GM23338 (cell line): ENCODE data around the gene SHISA4. TPM values are rescaled to one million over a fixed set of nuclear protein-coding genes. Genes with fewer than 3 reads are reported as not detected.
"Not testable (repeated sequence)": the region's sequence is repeated elsewhere in the genome, so short reads cannot be mapped to it uniquely, and the experiment has no call there.

Source experiments
- ATAC-seq: fragments of 200-7000 bp; cut with Tn5 transposase; 3 replicates; pipeline ENCODE4 v1.9.1; 2020
- DNase-seq: peaks from one replicate; pipeline ENCODE4 v3.0.0-alpha.2; 2015; ENCODE audit warnings: low spot score
- H2AFZ ChIP-seq: fragments of 200-600 bp; sonication (generic); 2 replicates; pipeline ENCODE4 v1.8.0; 2016; ENCODE audit warnings: antibody characterized with exemption, mild to moderate bottlenecking, moderate library complexity
- H3F3A ChIP-seq: fragments of 200-600 bp; sonication (generic); replicated peaks from 2 replicates; pipeline ENCODE4 v1.8.0; 2017; ENCODE audit warnings: antibody characterized with exemption, mixed run types, low read depth
- H3K27ac ChIP-seq: fragments of 200-600 bp; sonication (generic); 2 replicates; pipeline ENCODE4 v1.6.1; 2016; ENCODE audit warnings: low read depth
- H3K27me3 ChIP-seq: fragments of 200-600 bp; sonication (generic); 2 replicates; pipeline ENCODE4 v1.8.0; 2016; ENCODE audit warnings: mild to moderate bottlenecking, mixed run types, moderate library complexity; ENCODE audit not compliant: insufficient read depth
- H3K36me3 ChIP-seq: fragments of 200-600 bp; sonication (generic); 2 replicates; pipeline ENCODE4 v1.8.0; 2016; ENCODE audit warnings: mild to moderate bottlenecking; ENCODE audit not compliant: insufficient read depth
- H3K4me1 ChIP-seq: fragments of 200-600 bp; sonication (generic); 2 replicates; pipeline ENCODE4 v1.8.0; 2016; ENCODE audit warnings: mild to moderate bottlenecking, moderate library complexity; ENCODE audit not compliant: insufficient read depth
- H3K4me2 ChIP-seq: fragments of 200-600 bp; sonication (generic); 2 replicates; pipeline ENCODE4 v1.7.1; 2017; ENCODE audit warnings: mixed run types
- H3K4me3 ChIP-seq: fragments of 200-600 bp; sonication (generic); 2 replicates; pipeline ENCODE4 v1.6.1; 2016; ENCODE audit warnings: mixed run types
- H3K79me2 ChIP-seq: fragments of 200-600 bp; sonication (generic); replicated peaks from 2 replicates; pipeline ENCODE4 v1.8.0; 2017; ENCODE audit warnings: mild to moderate bottlenecking; ENCODE audit not compliant: insufficient read depth
- H3K9me2 ChIP-seq: fragments of 200-600 bp; sonication (generic); 2 replicates; pipeline ENCODE4 v1.8.0; 2017; ENCODE audit not compliant: insufficient read depth
- H4K20me1 ChIP-seq: fragments of 200-600 bp; sonication (generic); replicated peaks from 2 replicates; pipeline ENCODE4 v1.8.0; 2017; ENCODE audit warnings: mild to moderate bottlenecking; ENCODE audit not compliant: insufficient read depth
- H3K27ac Mint-ChIP-seq: 2 replicates; pipeline ENCODE4 v1.8.0; 2020; ENCODE audit warnings: inconsistent platforms, mild to moderate bottlenecking, moderate library complexity, mixed read lengths
- H3K27me3 Mint-ChIP-seq: 3 replicates; pipeline ENCODE4 v1.8.0; 2022; ENCODE audit warnings: low read depth, mild to moderate bottlenecking, moderate library complexity, mixed read lengths, inconsistent platforms; ENCODE audit not compliant: insufficient read depth, poor library complexity
- H3K36me3 Mint-ChIP-seq: 3 replicates; pipeline ENCODE4 v1.8.0; 2021; ENCODE audit warnings: low read depth, mild to moderate bottlenecking, inconsistent platforms, moderate library complexity, mixed read lengths
- H3K4me1 Mint-ChIP-seq: 3 replicates; pipeline ENCODE4 v1.8.0; 2020; ENCODE audit warnings: mild to moderate bottlenecking, inconsistent platforms, mixed read lengths
- H3K4me3 Mint-ChIP-seq: 3 replicates; pipeline ENCODE4 v1.8.0; 2021; ENCODE audit warnings: moderate library complexity, mild to moderate bottlenecking, inconsistent platforms, mixed read lengths
- H3K9me3 Mint-ChIP-seq: 3 replicates; pipeline ENCODE4 v1.8.0; 2020; ENCODE audit warnings: moderate library complexity, mild to moderate bottlenecking, inconsistent platforms, mixed read lengths
- CREB1 ChIP-seq: fragments of 250-450 bp; sonication (Bioruptor Pico); IDR thresholded peaks from 2 replicates; pipeline ENCODE4 v1.5.0; 2020; ENCODE audit warnings: low read depth, mild to moderate bottlenecking, moderate library complexity
- NANOG ChIP-seq: IDR thresholded peaks from 2 replicates; pipeline ENCODE4 v1.6.1; 2016; ENCODE audit warnings: antibody characterized with exemption, borderline replicate concordance
- POLR2AphosphoS5 ChIP-seq: IDR thresholded peaks from 2 replicates; pipeline ENCODE4 v1.6.1; 2016; ENCODE audit warnings: antibody characterized with exemption, low read depth
- STAT1 ChIP-seq: IDR thresholded peaks from one replicate; pipeline ENCODE4 v1.6.1; 2016; ENCODE audit warnings: antibody characterized with exemption; ENCODE audit not compliant: unreplicated experiment
- ZNF331 ChIP-seq: fragments of 250-450 bp; sonication (Bioruptor Pico); IDR thresholded peaks from 2 replicates; pipeline ENCODE4 v1.5.0; 2020; ENCODE audit warnings: low read depth, mild to moderate bottlenecking, moderate library complexity
- long read RNA-seq: library from polyadenylated mRNA; unstranded; transcript quantifications from one replicate; pipeline ENCODE4 v2.0.0, GENCODE V29; 2020; ENCODE audit not compliant: unreplicated experiment
- polyA plus RNA-seq: library from polyadenylated mRNA; unstranded; fragments of >200 nt; fragmentation: Nextera tagmentation; extraction: Ambion mirVana; gene quantifications from 2 replicates; pipeline ENCODE4 v1.2.1, GENCODE V29; 2016
- total RNA-seq: library from RNA; depleted of rRNA; stranded (reverse); fragments of >200 nt; shearing (Covaris generic); gene quantifications from 2 replicates; pipeline ENCODE4 v1.2.3, GENCODE V29; 2014; rRNA removed
- TF ChIP-seq, protein P1 (sequence below): IDR thresholded peaks from 2 replicates; pipeline ENCODE4 v1.6.1; 2016; ENCODE audit warnings: antibody characterized with exemption
- TF ChIP-seq, protein P2 (sequence below): fragments of 250-450 bp; sonication (Bioruptor Pico); IDR thresholded peaks from 2 replicates; pipeline ENCODE4 v1.5.0; 2020; ENCODE audit warnings: mild to moderate bottlenecking, moderate library complexity

The SHISA4 gene, protein sequence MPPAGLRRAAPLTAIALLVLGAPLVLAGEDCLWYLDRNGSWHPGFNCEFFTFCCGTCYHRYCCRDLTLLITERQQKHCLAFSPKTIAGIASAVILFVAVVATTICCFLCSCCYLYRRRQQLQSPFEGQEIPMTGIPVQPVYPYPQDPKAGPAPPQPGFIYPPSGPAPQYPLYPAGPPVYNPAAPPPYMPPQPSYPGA
- total RNA-seq (3.8 and 9.2 TPM in 2 replicates), polyA plus RNA-seq (5.4 and 8.0 TPM in 2 replicates)
- long read RNA-seq, partial matches to known transcripts: 0 of 1 reads
- long read RNA-seq, other reads (novel, unspliced or antisense): 0 of 1 reads

DNA sequence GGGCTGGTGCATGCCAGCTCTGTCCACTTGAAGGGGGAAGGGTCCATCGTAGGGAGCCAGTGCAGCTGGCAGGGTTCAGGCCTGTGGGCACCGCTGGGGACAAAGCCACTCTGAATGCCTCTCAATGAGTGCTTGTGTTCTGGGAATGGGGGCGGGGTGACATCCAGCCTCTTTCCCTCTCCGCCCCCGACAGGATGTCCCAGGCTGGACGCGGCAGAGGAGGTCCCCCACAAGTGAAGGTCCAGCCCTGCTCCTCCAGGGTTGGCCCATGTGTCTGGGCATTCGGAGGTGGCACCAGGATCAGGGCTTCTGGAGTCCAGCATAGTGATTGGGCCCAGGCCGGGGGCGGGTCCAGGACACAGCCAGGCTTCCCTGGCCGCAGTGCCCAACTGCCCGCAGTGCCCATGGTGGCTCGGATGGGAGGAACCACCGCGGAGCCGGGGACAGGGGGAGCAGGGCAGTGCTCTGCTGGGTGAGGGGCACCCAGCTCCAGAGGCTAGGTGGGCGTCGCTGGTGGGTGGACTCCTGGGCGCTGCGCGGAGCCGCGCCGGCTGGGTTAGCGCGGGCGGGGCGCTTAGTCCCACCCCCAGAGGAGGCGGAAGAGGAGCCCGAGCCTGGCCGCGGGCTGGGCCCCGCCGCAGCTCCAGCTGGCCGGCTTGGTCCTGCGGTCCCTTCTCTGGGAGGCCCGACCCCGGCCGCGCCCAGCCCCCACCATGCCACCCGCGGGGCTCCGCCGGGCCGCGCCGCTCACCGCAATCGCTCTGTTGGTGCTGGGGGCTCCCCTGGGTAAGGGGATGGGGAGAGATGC lies at the start of gene SHISA4:
TSS of gene SHISA4 (plus strand) at position 617 of the 808 bp plus-strand sequence. CDS start at position 714, 97 bp downstream.
- H3K79me2 ChIP-seq: no peaks in the 10 kb centered on the region
- H3K27me3 ChIP-seq: peaks cover 26% of the 10 kb centered on the region
- H3K4me1 ChIP-seq: no peaks in the 10 kb centered on the region; the same call in 1 of the 2 replicates
- Mint-ChIP-seq H3K36me3 (no peaks in the 10 kb centered on the region), H3K4me3 (peak within 1 kb of the TSS; percentile 76), H3K9me3 (no peaks in the 10 kb centered on the region; the same call in 2 of the 3 replicates), H3K27ac (no peak within 1 kb of the TSS), H3K27me3 (peaks cover 16% of the 10 kb centered on the region), H3K4me1 (peaks cover 17% of the 10 kb centered on the region)
- H2AFZ ChIP-seq: peak within 1 kb of the TSS; percentile 99
- TF ChIP-seq STAT1: no peak
- TF ChIP-seq POLR2AphosphoS5: peak; percentile 46
- no peaks in the 10 kb centered on the region for H4K20me1 ChIP-seq
- 0 out of 2 replicates have a peak, but pooled peaks cover 4% of the 10 kb centered on the region for H3F3A ChIP-seq
- peak within 1 kb of the TSS; percentile 99 for H3K4me2 ChIP-seq
- no peaks in the 10 kb centered on the region for H3K9me2 ChIP-seq
- H3K4me3 ChIP-seq: peak within 1 kb of the TSS; percentile 89
- no peaks in the 10 kb centered on the region for H3K36me3 ChIP-seq
- DNase-seq: peak; percentile 60
- no peak within 1 kb of the TSS for H3K27ac ChIP-seq
- peak; percentile 70 for ATAC-seq

DNA sequence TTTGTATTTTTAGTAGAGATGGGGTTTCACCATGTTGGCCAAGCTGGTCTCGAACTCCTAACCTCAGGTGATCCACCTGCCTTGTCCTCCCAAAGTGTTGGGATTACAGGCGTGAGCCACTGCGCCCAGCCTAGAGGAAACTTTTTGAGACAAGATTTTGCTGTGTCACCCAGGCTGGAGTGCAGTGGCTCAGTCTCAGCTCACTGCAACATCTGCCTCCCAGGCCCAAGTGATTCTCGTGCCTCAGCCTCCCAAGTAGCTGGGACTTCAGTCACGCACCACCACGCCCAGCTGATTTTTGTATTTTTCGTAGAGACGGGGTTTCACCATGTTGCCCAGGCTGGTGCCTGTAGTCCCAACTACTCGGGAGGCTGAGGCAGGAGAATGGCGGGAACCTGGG lies 49.6 kb upstream of the SHISA4 start:
- H3K27ac Mint-ChIP-seq, H2AFZ ChIP-seq, ATAC-seq, H3K27me3 Mint-ChIP-seq, H3K27me3 ChIP-seq, DNase-seq, H3K36me3 ChIP-seq, H3K27ac ChIP-seq, H3K4me2 ChIP-seq, H3K4me3 Mint-ChIP-seq, H3K9me3 Mint-ChIP-seq, H3K9me2 ChIP-seq, H3F3A ChIP-seq, H3K4me3 ChIP-seq: not testable (repeated sequence)
- H3K4me1 ChIP-seq: peaks cover 27% of the 10 kb centered on the region
- H3K79me2 ChIP-seq: peaks cover 100% of the 10 kb centered on the region
- peaks cover 29% of the 10 kb centered on the region for H3K4me1 Mint-ChIP-seq
- peaks cover 12% of the 10 kb centered on the region for H3K36me3 Mint-ChIP-seq
- H4K20me1 ChIP-seq: peaks cover 74% of the 10 kb centered on the region

DNA sequence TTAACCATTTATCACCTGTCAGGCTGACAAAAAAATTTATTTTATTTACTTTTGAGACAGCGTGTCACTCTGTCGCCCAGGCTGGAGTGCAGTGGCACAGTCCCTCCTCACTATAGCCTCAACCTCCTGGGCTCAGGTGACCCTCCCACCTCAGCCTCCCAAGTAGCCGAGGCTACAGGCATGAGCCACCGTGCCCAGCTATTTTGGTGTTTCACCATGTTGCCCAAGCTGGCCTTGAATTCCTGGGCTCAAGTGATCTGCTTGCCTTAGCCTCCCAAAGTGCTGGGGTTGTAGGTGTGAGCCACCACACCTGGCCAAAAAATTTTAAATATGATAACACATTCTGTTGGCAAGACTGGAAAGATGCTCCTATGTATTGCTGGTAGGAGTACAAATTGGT lies 48.6 kb upstream of the SHISA4 start:
- H3K4me3 Mint-ChIP-seq: no peak overlapping the region
- peaks cover 100% of the 10 kb centered on the region for H3K79me2 ChIP-seq
- no peak overlapping the region for H3K4me3 ChIP-seq
- H3K36me3 ChIP-seq: 0 out of 2 replicates have a peak, but pooled peaks cover 2% of the 10 kb centered on the region
- no peaks in the 10 kb centered on the region for H3K9me2 ChIP-seq
- H3F3A ChIP-seq: no peaks in the 10 kb centered on the region
- peaks cover 69% of the 10 kb centered on the region for H4K20me1 ChIP-seq
- no peak overlapping the region for H3K4me2 ChIP-seq
- ATAC-seq (no peak), DNase-seq (no peak)
- H3K4me1 ChIP-seq: peaks cover 27% of the 10 kb centered on the region
- H3K27me3 Mint-ChIP-seq: no peaks in the 10 kb centered on the region
- peaks cover 12% of the 10 kb centered on the region for H3K36me3 Mint-ChIP-seq
- H3K27me3 ChIP-seq: no peaks in the 10 kb centered on the region
- H3K27ac Mint-ChIP-seq: no peak overlapping the region
- H3K27ac ChIP-seq: no peak overlapping the region
- no peaks in the 10 kb centered on the region for H3K9me3 Mint-ChIP-seq
- no peak overlapping the region for H2AFZ ChIP-seq
- H3K4me1 Mint-ChIP-seq: peaks cover 29% of the 10 kb centered on the region
- TF ChIP-seq, protein P1, sequence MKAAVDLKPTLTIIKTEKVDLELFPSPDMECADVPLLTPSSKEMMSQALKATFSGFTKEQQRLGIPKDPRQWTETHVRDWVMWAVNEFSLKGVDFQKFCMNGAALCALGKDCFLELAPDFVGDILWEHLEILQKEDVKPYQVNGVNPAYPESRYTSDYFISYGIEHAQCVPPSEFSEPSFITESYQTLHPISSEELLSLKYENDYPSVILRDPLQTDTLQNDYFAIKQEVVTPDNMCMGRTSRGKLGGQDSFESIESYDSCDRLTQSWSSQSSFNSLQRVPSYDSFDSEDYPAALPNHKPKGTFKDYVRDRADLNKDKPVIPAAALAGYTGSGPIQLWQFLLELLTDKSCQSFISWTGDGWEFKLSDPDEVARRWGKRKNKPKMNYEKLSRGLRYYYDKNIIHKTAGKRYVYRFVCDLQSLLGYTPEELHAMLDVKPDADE: no peak
- TF ChIP-seq, protein P2, sequence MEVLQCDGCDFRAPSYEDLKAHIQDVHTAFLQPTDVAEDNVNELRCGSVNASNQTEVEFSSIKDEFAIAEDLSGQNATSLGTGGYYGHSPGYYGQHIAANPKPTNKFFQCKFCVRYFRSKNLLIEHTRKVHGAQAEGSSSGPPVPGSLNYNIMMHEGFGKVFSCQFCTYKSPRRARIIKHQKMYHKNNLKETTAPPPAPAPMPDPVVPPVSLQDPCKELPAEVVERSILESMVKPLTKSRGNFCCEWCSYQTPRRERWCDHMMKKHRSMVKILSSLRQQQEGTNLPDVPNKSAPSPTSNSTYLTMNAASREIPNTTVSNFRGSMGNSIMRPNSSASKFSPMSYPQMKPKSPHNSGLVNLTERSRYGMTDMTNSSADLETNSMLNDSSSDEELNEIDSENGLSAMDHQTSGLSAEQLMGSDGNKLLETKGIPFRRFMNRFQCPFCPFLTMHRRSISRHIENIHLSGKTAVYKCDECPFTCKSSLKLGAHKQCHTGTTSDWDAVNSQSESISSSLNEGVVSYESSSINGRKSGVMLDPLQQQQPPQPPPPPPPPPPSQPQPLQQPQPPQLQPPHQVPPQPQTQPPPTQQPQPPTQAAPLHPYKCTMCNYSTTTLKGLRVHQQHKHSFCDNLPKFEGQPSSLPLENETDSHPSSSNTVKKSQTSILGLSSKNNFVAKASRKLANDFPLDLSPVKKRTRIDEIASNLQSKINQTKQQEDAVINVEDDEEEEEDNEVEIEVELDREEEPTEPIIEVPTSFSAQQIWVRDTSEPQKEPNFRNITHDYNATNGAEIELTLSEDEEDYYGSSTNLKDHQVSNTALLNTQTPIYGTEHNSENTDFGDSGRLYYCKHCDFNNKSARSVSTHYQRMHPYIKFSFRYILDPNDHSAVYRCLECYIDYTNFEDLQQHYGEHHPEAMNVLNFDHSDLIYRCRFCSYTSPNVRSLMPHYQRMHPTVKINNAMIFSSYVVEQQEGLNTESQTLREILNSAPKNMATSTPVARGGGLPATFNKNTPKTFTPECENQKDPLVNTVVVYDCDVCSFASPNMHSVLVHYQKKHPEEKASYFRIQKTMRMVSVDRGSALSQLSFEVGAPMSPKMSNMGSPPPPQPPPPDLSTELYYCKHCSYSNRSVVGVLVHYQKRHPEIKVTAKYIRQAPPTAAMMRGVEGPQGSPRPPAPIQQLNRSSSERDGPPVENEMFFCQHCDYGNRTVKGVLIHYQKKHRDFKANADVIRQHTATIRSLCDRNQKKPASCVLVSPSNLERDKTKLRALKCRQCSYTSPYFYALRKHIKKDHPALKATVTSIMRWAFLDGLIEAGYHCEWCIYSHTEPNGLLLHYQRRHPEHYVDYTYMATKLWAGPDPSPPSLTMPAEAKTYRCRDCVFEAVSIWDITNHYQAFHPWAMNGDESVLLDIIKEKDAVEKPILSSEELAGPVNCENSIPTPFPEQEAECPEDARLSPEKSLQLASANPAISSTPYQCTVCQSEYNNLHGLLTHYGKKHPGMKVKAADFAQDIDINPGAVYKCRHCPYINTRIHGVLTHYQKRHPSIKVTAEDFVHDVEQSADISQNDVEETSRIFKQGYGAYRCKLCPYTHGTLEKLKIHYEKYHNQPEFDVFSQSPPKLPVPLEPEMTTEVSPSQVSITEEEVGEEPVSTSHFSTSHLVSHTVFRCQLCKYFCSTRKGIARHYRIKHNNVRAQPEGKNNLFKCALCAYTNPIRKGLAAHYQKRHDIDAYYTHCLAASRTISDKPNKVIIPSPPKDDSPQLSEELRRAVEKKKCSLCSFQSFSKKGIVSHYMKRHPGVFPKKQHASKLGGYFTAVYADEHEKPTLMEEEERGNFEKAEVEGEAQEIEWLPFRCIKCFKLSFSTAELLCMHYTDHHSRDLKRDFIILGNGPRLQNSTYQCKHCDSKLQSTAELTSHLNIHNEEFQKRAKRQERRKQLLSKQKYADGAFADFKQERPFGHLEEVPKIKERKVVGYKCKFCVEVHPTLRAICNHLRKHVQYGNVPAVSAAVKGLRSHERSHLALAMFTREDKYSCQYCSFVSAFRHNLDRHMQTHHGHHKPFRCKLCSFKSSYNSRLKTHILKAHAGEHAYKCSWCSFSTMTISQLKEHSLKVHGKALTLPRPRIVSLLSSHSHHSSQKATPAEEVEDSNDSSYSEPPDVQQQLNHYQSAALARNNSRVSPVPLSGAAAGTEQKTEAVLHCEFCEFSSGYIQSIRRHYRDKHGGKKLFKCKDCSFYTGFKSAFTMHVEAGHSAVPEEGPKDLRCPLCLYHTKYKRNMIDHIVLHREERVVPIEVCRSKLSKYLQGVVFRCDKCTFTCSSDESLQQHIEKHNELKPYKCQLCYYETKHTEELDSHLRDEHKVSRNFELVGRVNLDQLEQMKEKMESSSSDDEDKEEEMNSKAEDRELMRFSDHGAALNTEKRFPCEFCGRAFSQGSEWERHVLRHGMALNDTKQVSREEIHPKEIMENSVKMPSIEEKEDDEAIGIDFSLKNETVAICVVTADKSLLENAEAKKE (CRISPR knock-in tag): no peak
- TF ChIP-seq NANOG: no peak
- TF ChIP-seq CREB1 (CRISPR knock-in tag): no peak
- TF ChIP-seq POLR2AphosphoS5: no peak
- no peak for TF ChIP-seq ZNF331 (CRISPR knock-in tag)
